ENCODE data around the gene AUP1.

DNA sequence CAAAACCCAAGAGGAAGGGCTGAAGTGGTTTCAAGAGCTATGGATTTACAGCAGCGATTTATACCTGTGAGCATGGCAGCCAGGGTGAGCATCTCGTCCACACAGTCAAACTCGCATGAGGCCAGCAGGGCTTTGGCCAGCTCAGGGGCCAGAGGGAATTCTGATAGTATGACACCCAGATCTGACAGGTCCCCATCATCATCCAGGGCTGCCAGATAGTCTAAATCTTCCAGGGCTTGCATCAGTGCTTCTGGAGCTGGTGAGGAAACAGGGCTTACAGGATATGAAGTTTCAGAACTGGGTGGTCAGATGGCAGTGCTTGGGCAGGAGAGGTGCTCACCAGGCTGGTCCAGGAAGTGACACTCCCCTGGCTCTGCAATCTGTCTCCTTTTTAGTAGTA lies 7.0 kb downstream of the AUP1 start:
- TF ChIP-seq, protein P1, sequence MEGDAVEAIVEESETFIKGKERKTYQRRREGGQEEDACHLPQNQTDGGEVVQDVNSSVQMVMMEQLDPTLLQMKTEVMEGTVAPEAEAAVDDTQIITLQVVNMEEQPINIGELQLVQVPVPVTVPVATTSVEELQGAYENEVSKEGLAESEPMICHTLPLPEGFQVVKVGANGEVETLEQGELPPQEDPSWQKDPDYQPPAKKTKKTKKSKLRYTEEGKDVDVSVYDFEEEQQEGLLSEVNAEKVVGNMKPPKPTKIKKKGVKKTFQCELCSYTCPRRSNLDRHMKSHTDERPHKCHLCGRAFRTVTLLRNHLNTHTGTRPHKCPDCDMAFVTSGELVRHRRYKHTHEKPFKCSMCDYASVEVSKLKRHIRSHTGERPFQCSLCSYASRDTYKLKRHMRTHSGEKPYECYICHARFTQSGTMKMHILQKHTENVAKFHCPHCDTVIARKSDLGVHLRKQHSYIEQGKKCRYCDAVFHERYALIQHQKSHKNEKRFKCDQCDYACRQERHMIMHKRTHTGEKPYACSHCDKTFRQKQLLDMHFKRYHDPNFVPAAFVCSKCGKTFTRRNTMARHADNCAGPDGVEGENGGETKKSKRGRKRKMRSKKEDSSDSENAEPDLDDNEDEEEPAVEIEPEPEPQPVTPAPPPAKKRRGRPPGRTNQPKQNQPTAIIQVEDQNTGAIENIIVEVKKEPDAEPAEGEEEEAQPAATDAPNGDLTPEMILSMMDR (IDR thresholded peaks at IDR 0.05; ENCODE audit: low read depth, low read length, poor library complexity, severe bottlenecking): no peak
- TF ChIP-seq EZH2phosphoT487 (IDR thresholded peaks at IDR 0.05; ENCODE audit: borderline replicate concordance, low read length): no peak
